Suprapubic skin (tissue), 4 donors: ENCODE measurements around the gene TAPBP. TPM values are rescaled to one million over a fixed set of nuclear protein-coding genes. Genes with fewer than 3 reads are reported as not detected.
"Not testable (repeated sequence)": the region's sequence is repeated elsewhere in the genome, so short reads cannot be mapped to it uniquely, and the experiment has no call there.

Experiments used
- DNase-seq, 2 donors: peaks; one replicate each; pipeline ENCODE4 v3.0.0-alpha.2; 2019; ENCODE audit warnings: low spot score in 2 of 2
- H3K27ac ChIP-seq: fragments of 200-600 bp; sonication (generic); one replicate; pipeline ENCODE4 v1.5.1; 2019
- H3K27me3 ChIP-seq: fragments of 200-600 bp; sonication (generic); one replicate; pipeline ENCODE4 v1.5.1; 2019
- H3K36me3 ChIP-seq: fragments of 200-600 bp; sonication (generic); one replicate; pipeline ENCODE4 v1.5.1; 2019
- H3K4me1 ChIP-seq: fragments of 200-600 bp; sonication (generic); one replicate; pipeline ENCODE4 v1.5.1; 2019
- H3K4me3 ChIP-seq: fragments of 200-600 bp; sonication (generic); one replicate; pipeline ENCODE4 v1.5.1; 2019; ENCODE audit warnings: mild to moderate bottlenecking
- H3K9me3 ChIP-seq: fragments of 200-600 bp; sonication (generic); one replicate; pipeline ENCODE4 v1.5.1; 2019
- CTCF ChIP-seq, 2 donors: fragments of 200-600 bp in 1 of 2; fragments of 450-650 bp in 1 of 2; sonication (generic) in 1 of 2; IDR thresholded peaks; one replicate each; pipeline ENCODE4 v1.5.1; 2016 to 2019; ENCODE audit warnings: antibody characterized with exemption in 2 of 2, mild to moderate bottlenecking in 1 of 2, moderate library complexity in 1 of 2
- EP300 ChIP-seq: sonication (generic); formaldehyde crosslinking; IDR thresholded peaks from one replicate; pipeline ENCODE4 v1.6.1; 2017; ENCODE audit warnings: antibody characterized with exemption
- POLR2A ChIP-seq, 2 donors: fragments of 450-650 bp; IDR thresholded peaks; one replicate each; pipeline ENCODE4 v1.6.1; 2017; ENCODE audit warnings: antibody characterized with exemption in 2 of 2, mild to moderate bottlenecking in 2 of 2, moderate library complexity in 2 of 2
- POLR2AphosphoS5 ChIP-seq, 3 donors: sonication (generic); formaldehyde crosslinking; IDR thresholded peaks; one replicate each; pipeline ENCODE4 v1.6.1; 2017; ENCODE audit warnings: antibody characterized with exemption in 3 of 3
- WGBS: methylation state at CpG from one replicate; pipeline ENCODE4 v1.1.5; 2018; 5-methylcytosine and 5-hydroxymethylcytosine counted together
- total RNA-seq, 4 donors: library from RNA; depleted of rRNA; stranded (reverse); fragments of >200 nt; gene quantifications; one replicate each; pipeline ENCODE4 v1.1.0, GENCODE V29; 2016

The TAPBP gene
- total RNA-seq, 4 donors from 2014 or later, result 91.5 to 132 (median 108) TPM

DNA sequence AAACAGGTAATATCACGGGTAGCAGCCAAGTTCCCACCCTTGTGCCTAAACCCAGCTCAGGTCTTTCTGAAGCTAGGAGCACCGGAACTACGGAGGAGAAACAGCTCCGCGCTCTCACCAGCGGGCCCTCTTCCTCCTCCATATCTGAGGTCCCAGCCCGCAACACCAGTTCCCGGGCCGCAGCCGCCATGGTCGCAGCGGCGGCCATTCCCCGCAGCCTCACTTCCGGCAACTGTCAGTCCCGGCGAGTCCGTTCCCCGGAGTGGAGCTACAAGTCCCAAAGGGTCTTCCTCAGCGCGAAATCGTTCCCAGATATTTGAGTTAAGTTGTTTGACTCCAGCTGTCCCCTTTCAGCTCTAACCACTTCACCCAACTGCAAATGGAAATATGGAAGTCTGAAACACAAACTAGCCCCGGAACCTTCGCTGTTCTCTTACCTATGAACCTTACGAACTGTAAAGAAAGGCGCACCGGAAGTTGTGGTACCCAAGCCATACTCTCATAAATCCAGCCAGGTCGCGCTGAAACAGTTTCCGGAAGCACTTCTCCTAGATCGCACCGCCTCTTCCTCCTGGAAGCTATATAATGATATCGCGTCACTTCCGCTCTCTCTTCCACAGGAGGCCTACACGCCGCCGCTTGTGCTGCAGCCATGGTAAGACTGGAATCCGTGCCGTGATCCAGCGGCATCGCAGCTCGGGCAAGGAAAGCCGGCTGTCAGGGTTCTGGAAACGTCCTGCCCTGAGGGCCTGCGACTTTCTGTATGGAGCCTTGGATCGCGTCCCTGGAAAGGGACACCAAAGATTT is 42.2 kb downstream of the TAPBP start, which contains the start of the genes RPS18 and VPS52:
RPS18 (plus strand) TSS at position 608 of the 807 bp plus-strand sequence; CDS start at position 653, 45 bp downstream.
VPS52 (minus strand) TSS at position 409 of the 807 bp plus-strand sequence; CDS start at position 208, 201 bp downstream.
- DNase-seq, result peak; percentile 96 to 98
- peaks cover 58% of the 10 kb centered on the region for H3K4me1 ChIP-seq
- H3K27me3 ChIP-seq, result no peaks in the 10 kb centered on the region
- under 1% methylated on average over 27 of the region's 48 CpGs for WGBS
- H3K27ac ChIP-seq, result peak within 1 kb of the TSS; percentile 97
- TF ChIP-seq POLR2A (IDR thresholded peaks at IDR 0.05), result peak; percentile 85 to 93
- no peak for TF ChIP-seq EP300
- peak; percentile 97 to 98 (median 98) for TF ChIP-seq POLR2AphosphoS5 (IDR thresholded peaks at IDR 0.05)
- peaks cover 57% of the 10 kb centered on the region for H3K36me3 ChIP-seq
- H3K4me3 ChIP-seq, result peak within 1 kb of the TSS; percentile 85
- no peaks in the 10 kb centered on the region for H3K9me3 ChIP-seq

GRCh38 chr6:33271117-33271467 is 42.8 kb downstream of the TAPBP start:
- no peak for DNase-seq
- Histone ChIP-seq H3K4me3 (peak overlapping the region; percentile 85), H3K27me3 (no peaks in the 10 kb centered on the region), H3K27ac (peak overlapping the region; percentile 97), H3K36me3 (peaks cover 61% of the 10 kb centered on the region), H3K9me3 (no peaks in the 10 kb centered on the region), H3K4me1 (peaks cover 52% of the 10 kb centered on the region)
- TF ChIP-seq CTCF (IDR thresholded peaks at IDR 0.05) (no peak), POLR2A (IDR thresholded peaks at IDR 0.05) (no peak), EP300 (no peak), POLR2AphosphoS5 (IDR thresholded peaks at IDR 0.05) (no peak)
- WGBS, result 0% methylated on average over 7 of the region's 7 CpGs

GRCh38 chr6:33264015-33264414 is 49.9 kb downstream of the TAPBP start:
- no peak for TF ChIP-seq EP300
- TF ChIP-seq POLR2A (IDR thresholded peaks at IDR 0.05), result no peak
- TF ChIP-seq CTCF (IDR thresholded peaks at IDR 0.05), result no peak
- TF ChIP-seq POLR2AphosphoS5 (IDR thresholded peaks at IDR 0.05), result no peak
- no peak overlapping the region for H3K27ac ChIP-seq
- DNase-seq, result no peak
- H3K36me3 ChIP-seq, result peaks cover 86% of the 10 kb centered on the region
- H3K27me3 ChIP-seq, result no peaks in the 10 kb centered on the region
- H3K9me3 ChIP-seq, result no peaks in the 10 kb centered on the region
- no peak overlapping the region for H3K4me3 ChIP-seq
- WGBS, result 92% methylated on average over 7 of the region's 7 CpGs
- no peaks in the 10 kb centered on the region for H3K4me1 ChIP-seq

DNA sequence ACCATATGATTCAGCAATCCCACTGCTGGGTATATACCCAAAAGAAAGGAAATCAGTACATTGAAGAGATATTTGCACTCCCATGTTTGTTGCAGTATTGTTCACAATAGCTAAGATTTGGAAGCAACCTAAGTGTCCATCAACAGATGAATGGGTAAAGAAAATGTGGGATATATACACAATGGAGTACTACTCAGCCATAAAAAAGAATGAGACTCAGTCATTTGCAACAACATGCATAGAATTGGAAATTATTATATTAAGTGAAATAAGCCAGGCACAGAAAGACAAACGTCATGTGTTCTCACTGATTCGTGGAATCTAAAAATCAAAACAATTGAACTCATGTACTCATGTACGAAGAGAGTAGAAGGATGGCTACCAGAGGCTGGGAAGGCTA is 51.4 kb downstream of the TAPBP start:
- peaks cover 76% of the 10 kb centered on the region for H3K36me3 ChIP-seq
- not testable (repeated sequence) for H3K4me1 ChIP-seq, H3K27ac ChIP-seq, H3K4me3 ChIP-seq, DNase-seq, H3K9me3 ChIP-seq, H3K27me3 ChIP-seq
- WGBS, result 93% methylated on average over 3 of the region's 3 CpGs

- H3K9me3 ChIP-seq, result no peaks in the 10 kb centered on the region
- no peak overlapping the region for H3K4me3 ChIP-seq
- WGBS, result 95% methylated on average over 5 of the region's 5 CpGs
- no peaks in the 10 kb centered on the region for H3K27me3 ChIP-seq
- H3K27ac ChIP-seq, result no peak overlapping the region
- H3K4me1 ChIP-seq, result no peaks in the 10 kb centered on the region
- TF ChIP-seq POLR2A (IDR thresholded peaks at IDR 0.05) (no peak), EP300 (no peak), CTCF (IDR thresholded peaks at IDR 0.05) (no peak), POLR2AphosphoS5 (IDR thresholded peaks at IDR 0.05) (no peak)
- DNase-seq, result no peak
- peaks cover 50% of the 10 kb centered on the region for H3K36me3 ChIP-seq
These were observed 54.8 kb downstream of the TAPBP start for GRCh38 chr6:33259032-33259431.

DNA sequence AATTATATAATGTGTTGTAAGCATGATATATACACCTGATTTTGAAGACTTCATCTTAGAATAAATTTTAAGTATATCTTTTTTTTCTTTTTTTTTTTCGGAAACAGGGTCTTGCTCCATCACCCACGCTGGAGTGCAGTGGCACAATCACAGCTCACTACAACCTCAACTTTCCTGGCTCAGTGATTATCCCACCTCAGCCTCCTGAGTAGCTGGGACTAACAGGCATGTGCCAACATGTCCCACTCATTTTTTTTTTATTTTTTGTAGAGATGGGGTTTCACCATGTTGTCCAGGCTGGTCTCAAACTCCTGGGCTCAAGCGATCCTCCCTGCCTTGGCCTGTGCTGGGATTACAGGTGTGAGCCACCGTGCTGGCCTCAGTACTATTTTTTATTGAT is 59.3 kb downstream of the TAPBP start:
- DNase-seq, result no peak
- Histone ChIP-seq H3K9me3 (no peaks in the 10 kb centered on the region), H3K27me3 (no peaks in the 10 kb centered on the region), H3K4me1 (peaks cover 16% of the 10 kb centered on the region), H3K4me3 (no peak overlapping the region), H3K27ac (no peak overlapping the region), H3K36me3 (peaks cover 31% of the 10 kb centered on the region)
- 89% methylated on average over 4 of the region's 4 CpGs for WGBS
- TF ChIP-seq EP300, result no peak
- TF ChIP-seq CTCF (IDR thresholded peaks at IDR 0.05), result no peak
- no peak for TF ChIP-seq POLR2A (IDR thresholded peaks at IDR 0.05)
- no peak for TF ChIP-seq POLR2AphosphoS5 (IDR thresholded peaks at IDR 0.05)
